ENCODE results near the gene ZNF407.

ZNF407 gene

GRCh38 chr18:74841248-74841647, 243.6 kb downstream of the ZNF407 start:
- Mint-ChIP-seq H3K9me3 (no peaks in the 10 kb centered on the region), H3K4me3 (no peak overlapping the region), H3K27ac (ENCODE audit: low read depth) (no peak overlapping the region), H3K4me1 (peaks cover 22% of the 10 kb centered on the region), H3K27me3 (no peaks in the 10 kb centered on the region), H3K36me3 (ENCODE audit: insufficient read depth) (peaks cover 1% of the 10 kb centered on the region)
- DNase-seq (ENCODE audit: low spot score in 2 of 2) (no peak), ATAC-seq (replicated peaks; ENCODE audit: extremely low read depth, poor library complexity, severe bottlenecking) (no peak)

- Mint-ChIP-seq H3K27me3 (no peaks in the 10 kb centered on the region), H3K27ac (ENCODE audit: low read depth) (no peak overlapping the region)
- ATAC-seq (replicated peaks; ENCODE audit: extremely low read depth, poor library complexity, severe bottlenecking) = no peak
Observed at GRCh38 chr18:74849301-74849700, 251.6 kb downstream of the ZNF407 start.

GRCh38 chr18:74856434-74856833, 258.8 kb downstream of the ZNF407 start:
- H3K4me1 Mint-ChIP-seq = peaks cover 6% of the 10 kb centered on the region

More at GRCh38 chr18:74849301-74849700, 251.6 kb downstream of the ZNF407 start:
- Mint-ChIP-seq H3K36me3 (ENCODE audit: insufficient read depth) (peaks cover 2% of the 10 kb centered on the region), H3K4me1 (peaks cover 6% of the 10 kb centered on the region), H3K9me3 (no peaks in the 10 kb centered on the region), H3K4me3 (no peak overlapping the region)
- DNase-seq (ENCODE audit: low spot score in 2 of 2) = no peak

GRCh38 chr18:74856928-74857327, 259.3 kb downstream of the ZNF407 start:
- Mint-ChIP-seq H3K27ac (ENCODE audit: low read depth) (no peak overlapping the region), H3K9me3 (no peaks in the 10 kb centered on the region), H3K4me3 (no peak overlapping the region), H3K4me1 (peaks cover 6% of the 10 kb centered on the region), H3K36me3 (ENCODE audit: insufficient read depth) (peaks cover 2% of the 10 kb centered on the region), H3K27me3 (no peaks in the 10 kb centered on the region)
- ATAC-seq (replicated peaks; ENCODE audit: extremely low read depth, poor library complexity, severe bottlenecking) = no peak
- DNase-seq (ENCODE audit: low spot score in 2 of 2) = no peak

More at GRCh38 chr18:74856434-74856833, 258.8 kb downstream of the ZNF407 start:
- H3K36me3 Mint-ChIP-seq (ENCODE audit: insufficient read depth) = peaks cover 2% of the 10 kb centered on the region
- no peak overlapping the region for H3K27ac Mint-ChIP-seq (ENCODE audit: low read depth)
- no peak for DNase-seq (ENCODE audit: low spot score in 2 of 2)
- no peaks in the 10 kb centered on the region for H3K9me3 Mint-ChIP-seq
- H3K4me3 Mint-ChIP-seq = no peak overlapping the region
- H3K27me3 Mint-ChIP-seq = no peaks in the 10 kb centered on the region
- no peak for ATAC-seq (replicated peaks; ENCODE audit: extremely low read depth, poor library complexity, severe bottlenecking)

- peaks cover 6% of the 10 kb centered on the region for H3K4me1 Mint-ChIP-seq
- no peak for DNase-seq (ENCODE audit: low spot score in 2 of 2)
- peaks cover 2% of the 10 kb centered on the region for H3K36me3 Mint-ChIP-seq (ENCODE audit: insufficient read depth)
- no peak for ATAC-seq (replicated peaks; ENCODE audit: extremely low read depth, poor library complexity, severe bottlenecking)
- no peaks in the 10 kb centered on the region for H3K9me3 Mint-ChIP-seq
- H3K4me3 Mint-ChIP-seq = no peak overlapping the region
- no peaks in the 10 kb centered on the region for H3K27me3 Mint-ChIP-seq
- no peak overlapping the region for H3K27ac Mint-ChIP-seq (ENCODE audit: low read depth)
Observed at GRCh38 chr18:74857901-74858300, 260.2 kb downstream of the ZNF407 start.

GRCh38 chr18:74861154-74861553, 263.5 kb downstream of the ZNF407 start:
- H3K4me3 Mint-ChIP-seq = no peak overlapping the region
- no peaks in the 10 kb centered on the region for H3K9me3 Mint-ChIP-seq
- no peak for ATAC-seq (replicated peaks; ENCODE audit: extremely low read depth, poor library complexity, severe bottlenecking)
- H3K4me1 Mint-ChIP-seq = no peaks in the 10 kb centered on the region
- H3K27ac Mint-ChIP-seq (ENCODE audit: low read depth) = no peak overlapping the region
- H3K36me3 Mint-ChIP-seq (ENCODE audit: insufficient read depth) = peaks cover 2% of the 10 kb centered on the region
- DNase-seq (ENCODE audit: low spot score in 2 of 2) = no peak
- H3K27me3 Mint-ChIP-seq = no peaks in the 10 kb centered on the region

GRCh38 chr18:74862094-74862493, 264.4 kb downstream of the ZNF407 start:
- DNase-seq (ENCODE audit: low spot score in 2 of 2) (no peak), ATAC-seq (replicated peaks; ENCODE audit: extremely low read depth, poor library complexity, severe bottlenecking) (no peak)
- Mint-ChIP-seq H3K9me3 (no peaks in the 10 kb centered on the region), H3K27me3 (no peaks in the 10 kb centered on the region), H3K36me3 (ENCODE audit: insufficient read depth) (peaks cover 2% of the 10 kb centered on the region), H3K4me1 (no peaks in the 10 kb centered on the region), H3K27ac (ENCODE audit: low read depth) (no peak overlapping the region), H3K4me3 (no peak overlapping the region)

GRCh38 chr18:74866577-74866976, 268.9 kb downstream of the ZNF407 start:
- Mint-ChIP-seq H3K4me3 (no peak overlapping the region), H3K27ac (ENCODE audit: low read depth) (no peak overlapping the region), H3K4me1 (no peaks in the 10 kb centered on the region), H3K36me3 (ENCODE audit: insufficient read depth) (peaks cover 2% of the 10 kb centered on the region), H3K9me3 (no peaks in the 10 kb centered on the region), H3K27me3 (no peaks in the 10 kb centered on the region)
- DNase-seq (ENCODE audit: low spot score in 2 of 2) = no peak
- ATAC-seq (replicated peaks; ENCODE audit: extremely low read depth, poor library complexity, severe bottlenecking) = no peak

GRCh38 chr18:74868461-74868860, 270.8 kb downstream of the ZNF407 start:
- Mint-ChIP-seq H3K27ac (ENCODE audit: low read depth) (no peak overlapping the region), H3K4me3 (no peak overlapping the region), H3K36me3 (ENCODE audit: insufficient read depth) (peaks cover 2% of the 10 kb centered on the region), H3K4me1 (no peaks in the 10 kb centered on the region), H3K27me3 (no peaks in the 10 kb centered on the region), H3K9me3 (no peaks in the 10 kb centered on the region)
- ATAC-seq (replicated peaks; ENCODE audit: extremely low read depth, poor library complexity, severe bottlenecking) = no peak
- DNase-seq (ENCODE audit: low spot score in 2 of 2) = no peak

GRCh38 chr18:74869904-74870863, 272.5 kb downstream of the ZNF407 start:
- Mint-ChIP-seq H3K4me1 (no peaks in the 10 kb centered on the region), H3K36me3 (ENCODE audit: insufficient read depth) (no peaks in the 10 kb centered on the region), H3K9me3 (no peaks in the 10 kb centered on the region), H3K27ac (ENCODE audit: low read depth) (no peak overlapping the region), H3K27me3 (no peaks in the 10 kb centered on the region), H3K4me3 (no peak overlapping the region)
- ATAC-seq (replicated peaks; ENCODE audit: extremely low read depth, poor library complexity, severe bottlenecking) = no peak
- no peak for DNase-seq (ENCODE audit: low spot score in 2 of 2)

- Mint-ChIP-seq H3K4me1 (no peaks in the 10 kb centered on the region), H3K9me3 (no peaks in the 10 kb centered on the region), H3K27me3 (no peaks in the 10 kb centered on the region), H3K4me3 (no peak overlapping the region), H3K36me3 (ENCODE audit: insufficient read depth) (no peaks in the 10 kb centered on the region), H3K27ac (ENCODE audit: low read depth) (no peak overlapping the region)
- ATAC-seq (replicated peaks; ENCODE audit: extremely low read depth, poor library complexity, severe bottlenecking) (no peak), DNase-seq (ENCODE audit: low spot score in 2 of 2) (no peak)
Observed at GRCh38 chr18:74870950-74871349, 273.3 kb downstream of the ZNF407 start.

GRCh38 chr18:74873629-74874028, 276.0 kb downstream of the ZNF407 start:
- Mint-ChIP-seq H3K27me3 (no peaks in the 10 kb centered on the region), H3K36me3 (ENCODE audit: insufficient read depth) (no peaks in the 10 kb centered on the region), H3K9me3 (no peaks in the 10 kb centered on the region), H3K4me1 (no peaks in the 10 kb centered on the region), H3K4me3 (no peak overlapping the region), H3K27ac (ENCODE audit: low read depth) (no peak overlapping the region)
- ATAC-seq (replicated peaks; ENCODE audit: extremely low read depth, poor library complexity, severe bottlenecking) (no peak), DNase-seq (ENCODE audit: low spot score in 2 of 2) (no peak)

GRCh38 chr18:74874351-74874750, 276.7 kb downstream of the ZNF407 start:
- no peaks in the 10 kb centered on the region for H3K9me3 Mint-ChIP-seq
- H3K27me3 Mint-ChIP-seq = no peaks in the 10 kb centered on the region
- H3K4me3 Mint-ChIP-seq = no peak overlapping the region
- peaks cover 4% of the 10 kb centered on the region for H3K36me3 Mint-ChIP-seq (ENCODE audit: insufficient read depth)
- H3K4me1 Mint-ChIP-seq = no peaks in the 10 kb centered on the region
- no peak overlapping the region for H3K27ac Mint-ChIP-seq (ENCODE audit: low read depth)
- ATAC-seq (replicated peaks; ENCODE audit: extremely low read depth, poor library complexity, severe bottlenecking) = no peak
- no peak for DNase-seq (ENCODE audit: low spot score in 2 of 2)

All from central memory CD8-positive, alpha-beta T cell (primary cell).